RKO (cell line): ENCODE data around the gene CGNL1.
A peak's percentile ranks its signal among the peaks of the same experiment; 100 is the strongest.

Experiments
- DNase-seq: peaks from one replicate; pipeline ENCODE4 v3.0.0-alpha.2; 2016; ENCODE audit warnings: low spot score

Gene CGNL1

GRCh38 chr15:57525581-57525980 lies 149.3 kb downstream of the CGNL1 start:
- no peak for DNase-seq

GRCh38 chr15:57526076-57526475 lies 149.8 kb downstream of the CGNL1 start:
- DNase-seq: peak; percentile 4

DNA sequence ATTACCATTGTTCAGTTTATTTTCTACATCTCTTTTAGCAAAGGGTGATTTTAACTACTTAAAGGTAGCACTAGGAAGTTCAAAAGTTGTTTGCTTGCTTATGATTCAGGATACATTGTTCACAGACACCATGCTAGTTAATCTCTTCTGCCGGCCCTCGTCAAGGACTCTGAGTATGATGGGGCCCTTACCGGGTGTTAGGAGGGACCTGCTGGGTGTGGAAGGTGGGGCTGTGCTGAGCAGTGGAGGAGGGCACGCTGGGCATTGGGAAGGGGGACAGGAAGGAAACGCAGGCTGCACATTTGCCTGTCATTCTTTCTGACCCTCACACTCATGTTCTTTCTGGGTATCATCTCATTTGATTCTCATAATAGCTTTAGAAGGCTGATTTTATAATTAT lies 150.3 kb downstream of the CGNL1 start:
- DNase-seq: no peak

DNA sequence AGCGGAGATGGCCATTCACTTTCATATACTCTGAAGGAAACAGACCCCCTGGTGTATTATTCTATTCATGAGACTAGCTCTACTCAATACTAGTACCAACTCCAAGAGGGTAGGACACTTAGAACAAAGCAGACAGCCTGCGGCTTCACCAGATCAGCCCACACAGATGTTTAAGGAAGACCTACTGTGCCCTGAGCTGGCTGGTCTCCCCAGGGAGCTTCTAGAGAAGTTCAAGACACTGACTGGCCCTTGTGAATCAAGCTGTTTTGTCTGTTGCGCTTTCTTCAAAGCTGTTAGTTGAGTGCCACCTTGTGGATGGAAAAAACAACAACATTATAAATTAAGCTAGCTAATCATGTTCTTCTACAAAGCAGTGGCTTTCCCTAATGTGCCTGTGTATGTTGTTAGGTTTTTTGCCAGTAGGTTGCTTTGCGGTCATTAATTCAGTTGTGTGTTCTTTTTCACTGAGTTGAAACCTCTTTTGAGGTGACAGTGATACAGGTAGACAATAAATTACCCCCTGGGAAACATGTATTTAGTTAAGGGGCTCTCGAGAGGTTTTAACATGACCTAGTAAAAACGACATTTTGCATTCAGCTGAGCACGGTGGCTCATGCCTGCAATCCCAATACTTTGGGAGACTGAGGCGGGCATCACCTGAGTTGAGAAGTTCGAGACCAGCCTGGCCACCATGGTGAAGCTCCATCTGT lies 151.2 kb downstream of the CGNL1 start:
- DNase-seq: peak; percentile 80

DNA sequence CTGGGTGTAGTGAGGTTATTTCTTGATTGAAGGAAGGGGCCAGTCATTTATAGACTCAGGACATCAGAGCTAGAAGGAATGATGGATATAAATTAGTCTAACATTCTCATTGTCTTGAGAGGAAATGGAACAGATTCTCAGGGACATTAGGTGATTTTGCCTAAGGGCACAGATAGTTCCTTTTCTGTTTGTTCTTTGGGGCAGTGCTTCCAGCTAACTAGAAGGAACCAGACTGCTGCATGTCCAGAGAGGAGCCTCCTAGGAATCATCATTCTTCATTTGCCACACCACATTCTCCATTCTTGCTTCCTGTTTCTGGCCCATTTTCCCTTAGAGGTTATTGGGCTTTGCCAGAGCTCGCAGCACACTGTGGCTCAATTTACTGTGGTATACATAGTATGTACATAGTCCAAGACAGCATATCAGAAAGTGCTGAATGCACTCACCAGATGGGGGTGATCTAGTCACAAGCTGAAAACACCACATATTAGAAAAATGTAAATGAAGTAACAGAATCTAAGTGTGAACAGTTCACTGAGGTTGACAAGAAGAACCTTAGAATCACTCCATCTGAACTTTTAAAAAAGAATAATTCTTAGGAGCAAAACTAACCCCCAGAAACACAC lies 152.7 kb downstream of the CGNL1 start:
- DNase-seq: no peak

- DNase-seq: no peak
Observed at GRCh38 chr15:57529748-57530147, 153.4 kb downstream of the CGNL1 start.

GRCh38 chr15:57532731-57533447 lies 156.6 kb downstream of the CGNL1 start:
- no peak for DNase-seq

GRCh38 chr15:57533448-57533799 lies 157.1 kb downstream of the CGNL1 start:
- no peak for DNase-seq

DNA sequence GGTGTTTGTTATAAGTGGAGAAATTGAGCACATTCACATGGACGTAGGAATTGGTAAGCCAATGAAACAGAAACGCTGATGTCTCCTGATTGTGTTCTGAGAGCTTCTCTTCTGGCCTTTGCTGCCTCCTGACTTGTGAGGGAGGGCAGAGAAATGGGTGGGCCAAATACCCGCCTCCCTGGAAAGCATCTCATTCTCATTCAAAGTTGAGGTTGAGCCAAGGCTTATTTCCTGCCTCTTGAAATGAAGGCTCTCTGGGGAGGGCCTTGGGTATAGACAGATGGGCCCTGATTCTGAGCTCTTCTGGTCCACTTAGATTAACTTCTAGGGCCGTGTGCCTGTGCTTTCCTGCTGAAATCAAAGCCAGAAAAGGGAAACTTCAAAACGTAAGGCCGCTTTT lies 158.0 kb downstream of the CGNL1 start:
- DNase-seq: no peak

- DNase-seq: peak; percentile 23
Observed at GRCh38 chr15:57537072-57537471, 160.8 kb downstream of the CGNL1 start.

DNA sequence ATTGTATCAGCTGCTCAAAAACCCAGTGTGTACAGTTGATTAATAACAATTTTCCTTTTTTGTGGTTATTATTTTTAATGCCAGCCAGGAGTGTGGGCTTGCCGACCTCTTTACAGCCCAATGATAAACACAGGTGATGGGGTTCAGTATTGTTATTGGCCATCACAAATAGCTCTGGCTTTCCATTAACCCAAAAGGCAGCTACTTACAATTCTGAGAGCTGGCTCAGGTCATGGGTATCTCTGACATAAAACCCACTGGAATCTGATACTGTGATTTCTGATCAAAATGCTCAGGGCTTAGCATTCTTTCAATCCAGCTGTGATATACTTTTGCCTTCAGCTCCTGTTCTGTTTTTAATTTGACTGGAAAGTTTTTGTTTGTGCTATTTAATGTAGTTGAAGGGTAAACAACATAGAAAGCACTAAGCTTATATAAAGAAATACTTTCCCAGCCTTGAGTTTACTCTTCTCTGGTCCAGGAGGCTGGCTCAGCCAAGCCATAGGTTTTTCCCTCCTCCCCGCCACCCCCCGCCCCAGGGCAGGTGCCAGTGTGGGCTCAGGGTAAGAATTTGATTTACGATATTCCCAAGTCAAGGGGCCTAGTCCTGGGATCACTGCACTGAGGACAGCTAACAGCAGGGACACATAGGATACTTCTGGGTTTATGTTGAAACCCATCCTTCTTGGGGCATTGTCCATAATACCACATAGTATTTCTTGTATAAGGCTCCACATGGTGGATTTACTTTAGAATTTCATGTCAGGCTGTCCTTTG lies 161.4 kb downstream of the CGNL1 start:
- no peak for DNase-seq

DNA sequence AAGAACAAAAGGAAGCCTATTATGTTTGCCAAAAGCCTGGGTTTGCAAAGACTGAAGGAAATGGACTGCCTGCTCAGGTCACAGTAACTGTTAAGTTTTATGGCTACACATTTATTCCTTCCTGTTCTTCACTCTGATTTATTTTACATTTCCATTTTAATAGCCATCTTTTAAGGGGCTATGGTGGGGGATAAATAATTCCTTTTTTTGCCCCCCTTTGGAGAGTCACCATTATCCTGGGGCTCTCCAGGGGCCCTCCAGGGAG lies 161.9 kb downstream of the CGNL1 start:
- DNase-seq: no peak

- DNase-seq: no peak
Observed at GRCh38 chr15:57538821-57539220, 162.5 kb downstream of the CGNL1 start.

GRCh38 chr15:57540211-57540610 lies 163.9 kb downstream of the CGNL1 start:
- no peak for DNase-seq

GRCh38 chr15:57540736-57541135 lies 164.4 kb downstream of the CGNL1 start:
- no peak for DNase-seq

GRCh38 chr15:57541271-57541670 lies 165.0 kb downstream of the CGNL1 start:
- no peak for DNase-seq

GRCh38 chr15:57541805-57542504 lies 165.7 kb downstream of the CGNL1 start:
- peak; percentile 59 for DNase-seq

- no peak for DNase-seq
Observed at GRCh38 chr15:57542505-57542817, 166.2 kb downstream of the CGNL1 start.

DNA sequence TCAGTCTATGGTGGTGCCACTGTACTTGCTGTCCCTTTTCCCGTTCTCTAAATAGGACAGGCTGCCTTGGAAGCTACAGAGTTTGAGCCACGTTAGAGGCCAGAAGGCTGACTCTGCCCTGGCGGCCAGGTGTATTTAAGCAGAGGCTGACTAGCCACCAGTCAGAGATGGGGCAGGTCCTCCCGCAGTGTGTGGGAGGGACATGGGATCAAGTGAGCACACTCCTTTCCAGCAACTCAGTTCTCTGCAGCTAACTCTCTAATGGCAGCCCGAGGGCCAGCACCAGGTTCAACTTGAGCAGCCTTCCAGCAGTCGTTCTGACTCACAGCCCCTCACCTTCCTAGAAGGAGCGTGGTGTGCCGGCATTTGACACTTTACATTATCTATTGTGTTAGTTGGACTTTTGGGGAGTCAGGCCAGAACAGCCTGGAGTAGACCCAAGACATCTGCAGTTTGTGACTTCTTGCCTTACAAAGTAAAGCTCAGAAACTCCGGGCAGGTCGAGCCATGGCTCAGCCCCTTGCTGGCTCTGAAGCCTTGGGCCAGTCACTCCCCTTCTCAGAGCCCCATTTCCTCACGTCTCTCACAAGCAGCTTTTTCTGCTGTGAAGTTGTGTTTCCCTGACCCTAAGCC lies 168.7 kb downstream of the CGNL1 start:
- DNase-seq: no peak

- no peak for DNase-seq
Observed at GRCh38 chr15:57545995-57546394, 169.7 kb downstream of the CGNL1 start.

- DNase-seq: no peak
Observed at GRCh38 chr15:57547243-57547755, 171.0 kb downstream of the CGNL1 start.

GRCh38 chr15:57548351-57548750 lies 172.0 kb downstream of the CGNL1 start:
- DNase-seq: no peak
